Inflammatory macrophage treated with lipopolysaccharide for 1 hour (primary cell): ENCODE measurements around the gene GPR45.
"Not testable (repeated sequence)": the region's sequence is repeated elsewhere in the genome, so short reads cannot be mapped to it uniquely, and the experiment has no call there.

Source experiments
- DNase-seq, 2 donors: peaks; one replicate each; pipeline ENCODE4 v3.0.0-alpha.2; 2020 to 2022

The GPR45 gene

GRCh38 chr2:105241443-105241842, at the start of gene GPR45:
Gene GPR45 (plus strand): TSS chr2:105241743. CDS start chr2:105241859, 116 bp downstream.
- DNase-seq, result no peak

- no peak for DNase-seq
Measured at GRCh38 chr2:105194022-105194675, 47.4 kb upstream of the GPR45 start.

- DNase-seq, result no peak
Measured at GRCh38 chr2:105196651-105197050, 44.9 kb upstream of the GPR45 start.

- no peak for DNase-seq
Measured at GRCh38 chr2:105215586-105216192, 25.9 kb upstream of the GPR45 start.

- no peak for DNase-seq
Measured at GRCh38 chr2:105220604-105221003, 20.9 kb upstream of the GPR45 start.

GRCh38 chr2:105224444-105224843, 17.1 kb upstream of the GPR45 start:
- no peak for DNase-seq

GRCh38 chr2:105231232-105231619, 10.3 kb upstream of the GPR45 start:
- DNase-seq, result no peak

GRCh38 chr2:105235388-105236059, 6.0 kb upstream of the GPR45 start:
- peak; percentile 49 to 87 for DNase-seq

GRCh38 chr2:105236060-105236424, 5.5 kb upstream of the GPR45 start:
- no peak for DNase-seq

GRCh38 chr2:105237045-105237765, 4.3 kb upstream of the GPR45 start:
- no peak for DNase-seq

- DNase-seq, result no peak
Measured at GRCh38 chr2:105238664-105239240, 2.8 kb upstream of the GPR45 start.

GRCh38 chr2:105239924-105240323, 1.6 kb upstream of the GPR45 start:
- no peak for DNase-seq

GRCh38 chr2:105242286-105242993, 897 bp downstream of the GPR45 start:
- DNase-seq, result no peak

GRCh38 chr2:105243961-105244360, 2.4 kb downstream of the GPR45 start:
- no peak for DNase-seq

GRCh38 chr2:105244451-105244850, 2.9 kb downstream of the GPR45 start:
- DNase-seq, result no peak

- DNase-seq, result no peak
Measured at GRCh38 chr2:105248316-105249070, 7.0 kb downstream of the GPR45 start.

- DNase-seq, result no peak
Measured at GRCh38 chr2:105249181-105249580, 7.6 kb downstream of the GPR45 start.

- DNase-seq, result no peak
Measured at GRCh38 chr2:105249891-105250290, 8.3 kb downstream of the GPR45 start.

- not testable (repeated sequence) for DNase-seq
Measured at GRCh38 chr2:105251016-105251648, 9.6 kb downstream of the GPR45 start.

- DNase-seq, result no peak
Measured at GRCh38 chr2:105252271-105252670, 10.7 kb downstream of the GPR45 start.

- DNase-seq, result peak; percentile 8 to 56
Measured at GRCh38 chr2:105254531-105255210, 13.1 kb downstream of the GPR45 start.
